Tibial nerve (tissue), 3 donors: Measurements from ENCODE around the gene ALG14.

Source experiments
- POLR2A ChIP-seq, 2 donors: fragments of 450-650 bp; IDR thresholded peaks; one replicate each; pipeline ENCODE4 v1.6.1; 2017; ENCODE audit warnings: antibody characterized with exemption in 2 of 2, mild to moderate bottlenecking in 2 of 2, moderate library complexity in 2 of 2
- TF ChIP-seq, protein P1 (sequence below), 5 experiments: fragments of 200-600 bp in 3 of 5; fragments of 450-650 bp in 2 of 5; sonication (generic) in 3 of 5; IDR thresholded peaks; one replicate each; pipeline ENCODE4 v1.5.1; 2016 to 2019; ENCODE audit warnings: antibody characterized with exemption in 5 of 5, mild to moderate bottlenecking in 3 of 5, moderate library complexity in 2 of 5

DNA sequence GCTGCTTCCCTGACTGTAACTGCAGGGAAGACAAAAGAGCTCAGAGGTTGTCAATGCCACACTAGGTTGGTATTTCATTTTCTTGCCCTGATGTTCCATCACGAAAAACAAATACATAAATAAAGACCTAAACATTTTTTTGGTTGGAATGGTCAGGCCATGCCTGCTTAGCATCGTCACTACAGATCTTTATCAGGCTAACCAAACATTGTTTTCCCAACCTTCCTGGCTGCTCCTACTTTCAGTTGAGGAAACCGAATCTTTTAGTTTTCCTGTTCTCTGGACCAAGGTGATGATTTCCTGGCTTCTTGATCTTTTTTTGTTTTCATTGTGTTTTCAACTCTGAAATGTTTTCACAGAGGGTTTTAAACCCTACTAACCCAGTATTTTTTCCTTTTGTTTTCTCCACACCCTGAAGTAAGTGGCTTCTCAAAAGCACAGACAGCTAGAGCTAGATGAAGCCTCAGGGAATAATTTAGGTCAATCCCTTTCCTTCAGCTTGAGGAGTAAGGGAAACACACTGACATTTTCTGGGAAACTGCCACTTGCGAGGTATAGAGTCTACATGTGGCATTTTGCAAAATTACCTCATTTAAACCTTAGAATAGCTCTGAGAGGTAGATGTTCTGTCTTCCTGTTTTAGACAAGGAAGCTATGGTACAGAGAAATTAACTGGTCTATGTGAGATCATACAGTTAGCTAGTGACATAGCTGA lies 78.7 kb downstream of the ALG14 start:
- TF ChIP-seq, protein P1, sequence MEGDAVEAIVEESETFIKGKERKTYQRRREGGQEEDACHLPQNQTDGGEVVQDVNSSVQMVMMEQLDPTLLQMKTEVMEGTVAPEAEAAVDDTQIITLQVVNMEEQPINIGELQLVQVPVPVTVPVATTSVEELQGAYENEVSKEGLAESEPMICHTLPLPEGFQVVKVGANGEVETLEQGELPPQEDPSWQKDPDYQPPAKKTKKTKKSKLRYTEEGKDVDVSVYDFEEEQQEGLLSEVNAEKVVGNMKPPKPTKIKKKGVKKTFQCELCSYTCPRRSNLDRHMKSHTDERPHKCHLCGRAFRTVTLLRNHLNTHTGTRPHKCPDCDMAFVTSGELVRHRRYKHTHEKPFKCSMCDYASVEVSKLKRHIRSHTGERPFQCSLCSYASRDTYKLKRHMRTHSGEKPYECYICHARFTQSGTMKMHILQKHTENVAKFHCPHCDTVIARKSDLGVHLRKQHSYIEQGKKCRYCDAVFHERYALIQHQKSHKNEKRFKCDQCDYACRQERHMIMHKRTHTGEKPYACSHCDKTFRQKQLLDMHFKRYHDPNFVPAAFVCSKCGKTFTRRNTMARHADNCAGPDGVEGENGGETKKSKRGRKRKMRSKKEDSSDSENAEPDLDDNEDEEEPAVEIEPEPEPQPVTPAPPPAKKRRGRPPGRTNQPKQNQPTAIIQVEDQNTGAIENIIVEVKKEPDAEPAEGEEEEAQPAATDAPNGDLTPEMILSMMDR (IDR thresholded peaks at IDR 0.05) = no peak
- no peak for TF ChIP-seq POLR2A (IDR thresholded peaks at IDR 0.05)
